Psoas muscle (tissue), 8 donors: Measurements from ENCODE around the gene METTL25B. TPM values are rescaled to one million over a fixed set of nuclear protein-coding genes. Genes with fewer than 3 reads are reported as not detected.

Source experiments
- ATAC-seq, 4 donors: fragments of 200-7000 bp; cut with Tn5 transposase; one replicate each; pipeline ENCODE4 v1.9.1; 2020; ENCODE audit warnings: moderate library complexity in 3 of 4, mild to moderate bottlenecking in 2 of 4
- DNase-seq, 2 donors: peaks; one replicate each; pipeline ENCODE4 v3.0.0-alpha.2; 2020
- H3K27ac ChIP-seq: fragments of 200-600 bp; one replicate; pipeline ENCODE4 v1.8.0; 2022
- H3K27me3 ChIP-seq, 3 donors: fragments of 200-600 bp in 1 of 3; one replicate each; pipeline versions ENCODE4 v1.6.1 to v1.8.0; 2013 to 2022; ENCODE audit warnings: low read length in 2 of 3, mild to moderate bottlenecking in 2 of 3, moderate library complexity in 1 of 3; ENCODE audit not compliant: insufficient read depth in 3 of 3
- H3K36me3 ChIP-seq, 2 donors: fragments of 200-600 bp in 1 of 2; one replicate each; pipeline versions ENCODE4 v1.6.1 to v1.8.0; 2013 to 2022; ENCODE audit warnings: low read depth in 1 of 2, mild to moderate bottlenecking in 1 of 2, moderate library complexity in 1 of 2; ENCODE audit not compliant: insufficient read depth in 1 of 2
- H3K4me1 ChIP-seq: fragments of 200-600 bp; one replicate; pipeline ENCODE4 v1.8.0; 2022
- H3K4me3 ChIP-seq: fragments of 200-600 bp; one replicate; pipeline ENCODE4 v1.8.0; 2022; ENCODE audit warnings: mild to moderate bottlenecking
- H3K9me3 ChIP-seq: fragments of 200-600 bp; one replicate; pipeline ENCODE4 v1.8.0; 2022
- CTCF ChIP-seq: fragments of 200-600 bp; IDR thresholded peaks from one replicate; pipeline ENCODE4 v1.8.0; 2022; ENCODE audit warnings: antibody characterized with exemption
- WGBS, 3 donors: extraction: QIAGEN DNeasy Blood & Tissue Kit; methylation state at CpG; one replicate each; pipeline versions ENCODE4 v1.1.6 to v1.1.7; 2013; 5-methylcytosine and 5-hydroxymethylcytosine counted together
- intact Hi-C, 2 donors: fragments of 100-400 bp; cut with DNase I; formaldehyde crosslinking; loops; one replicate each; pipeline versions ENCODE4 v1.11.0 to v1.14.2; 2022
- long read RNA-seq, 2 donors: library from polyadenylated mRNA; unstranded; transcript quantifications; one replicate each; pipeline ENCODE4 v2.0.0, GENCODE V29; 2021
- polyA plus RNA-seq, 3 donors: library from polyadenylated mRNA; stranded (reverse); fragments of 200-250 nt; gene quantifications; one replicate each; pipeline ENCODE4 v1.2.3, GENCODE V29; 2013
- total RNA-seq, 4 donors: library from RNA; stranded (reverse); fragmentation: NEBNext Ultra II Directional in 2 of 4; extraction: Animal tissue kit (Norgen Biotek cat#: 25700) in 2 of 4; gene quantifications; one replicate each; pipeline versions ENCODE4 v1.2.1 to v1.2.4, GENCODE V29; 2021 to 2023
- donor health status: healthy with polysubstance abuse.
- donor health status: DM: no; HTN: no; CAD: no; lungs with moderate emphysema.
- donor health status: Bipolar disorder and iron deficiency.
- donor health status: healthy.
- donor health status: DM: yes; HTN: yes; CAD: no.
- donor health status: DM: no; HTN: no; CAD: no.
- donor health status: DM: no; HTN: no; CAD: no.
- donor health status: DM: yes; HTN: yes; CAD: no.

The METTL25B gene
- total RNA-seq (10 to 100 TPM; 18.5 to 32.1 (median 28.5) TPM), polyA plus RNA-seq (10 to 100 TPM; 22.1 to 31.5 (median 27.0) TPM)
- long read RNA-seq, donor 1, partial matches to known transcripts: 1 of 20 reads
- long read RNA-seq, donor 1, other reads (novel, unspliced or antisense): 13 of 20 reads
- long read RNA-seq, donor 2, transcript RRNAD1-202 (7 exons, 1,802 nt): major isoform, 8 of 35 reads
- long read RNA-seq, donor 2, partial matches to known transcripts: 1 of 35 reads
- long read RNA-seq, donor 2, other reads (novel, unspliced or antisense): 24 of 35 reads

- DNase-seq: peak; percentile 88 to 92
- ATAC-seq: peak; percentile 82 to 87 (median 84)
- Histone ChIP-seq H3K9me3 (no peaks in the 10 kb centered on the region), H3K4me3 (peak within 1 kb of the TSS; percentile 80), H3K27ac (peak within 1 kb of the TSS; percentile 99), H3K27me3 (no peaks in the 10 kb centered on the region), H3K4me1 (peaks cover 45% of the 10 kb centered on the region), H3K36me3 (peaks cover 12 to 51% of the 10 kb centered on the region in 2 donors)
- no peak for TF ChIP-seq CTCF
- WGBS, 3 donors: 1% methylated on average over 31 to 46 of the region's 46 CpGs
- intact Hi-C loops: loop anchor here (2.0 to 5.0 kb wide), 3 partner anchors 39 to 69 kb away; partner anchors contain the start of gene PRCC (in 1 of the 2)
These were observed at the start of gene METTL25B for GRCh38 chr1:156727926-156728598. TSS of gene METTL25B (plus strand) at chr1:156728469. CDS start at chr1:156729105, 636 bp downstream.

- Histone ChIP-seq H3K27ac (no peak overlapping the region), H3K4me3 (no peak overlapping the region), H3K27me3 (peaks cover 0 to 9% (median 2%) of the 10 kb centered on the region in 3 donors), H3K36me3 (no peaks in the 10 kb centered on the region), H3K9me3 (no peaks in the 10 kb centered on the region), H3K4me1 (peaks cover 16% of the 10 kb centered on the region)
- intact Hi-C loops: no loop called here
- ATAC-seq (no peak), DNase-seq (no peak)
- WGBS, 3 donors: 60 to 72% (median 61%) methylated on average over 2 of the region's 2 CpGs
- TF ChIP-seq CTCF: no peak
These were observed 48.2 kb upstream of the METTL25B start for GRCh38 chr1:156680056-156680455.

- ATAC-seq (no peak), DNase-seq (no peak)
- H3K27me3 ChIP-seq: peaks cover 0 to 9% (median 2%) of the 10 kb centered on the region in 3 donors
- WGBS, 3 donors: 73 to 86% (median 74%) methylated on average over 8 of the region's 8 CpGs
- no peak overlapping the region for H3K4me3 ChIP-seq
- TF ChIP-seq CTCF: no peak
- H3K36me3 ChIP-seq: no peaks in the 10 kb centered on the region
- peaks cover 4% of the 10 kb centered on the region for H3K4me1 ChIP-seq
- intact Hi-C loops: no loop called here
- no peak overlapping the region for H3K27ac ChIP-seq
- H3K9me3 ChIP-seq: no peaks in the 10 kb centered on the region
These were observed 46.9 kb upstream of the METTL25B start for GRCh38 chr1:156681196-156681960.

- no peaks in the 10 kb centered on the region for H3K36me3 ChIP-seq
- WGBS, 3 donors: 65 to 72% (median 69%) methylated on average over 5 of the region's 5 CpGs
- peaks cover 0 to 9% (median 2%) of the 10 kb centered on the region in 3 donors for H3K27me3 ChIP-seq
- intact Hi-C loops: no loop called here
- H3K9me3 ChIP-seq: no peaks in the 10 kb centered on the region
- H3K4me1 ChIP-seq: no peaks in the 10 kb centered on the region
- H3K27ac ChIP-seq: no peak overlapping the region
- no peak for ATAC-seq
- H3K4me3 ChIP-seq: no peak overlapping the region
- no peak for TF ChIP-seq CTCF
- DNase-seq: no peak
These were observed 45.9 kb upstream of the METTL25B start for GRCh38 chr1:156682166-156682890.
